DMS53 treated with DMSO at 0.1 percent for 48 hours (cell line): ENCODE measurements around the gene SLC9A4.
"Not testable (repeated sequence)": the region's sequence is repeated elsewhere in the genome, so short reads cannot be mapped to it uniquely, and the experiment has no call there.

ENCODE experiments used
- DNase-seq: peaks from one replicate; lab custom pipeline; 2025; ENCODE audit not compliant: unreplicated experiment; lab: John Stamatoyannopoulos, UW

Gene SLC9A4

DNA sequence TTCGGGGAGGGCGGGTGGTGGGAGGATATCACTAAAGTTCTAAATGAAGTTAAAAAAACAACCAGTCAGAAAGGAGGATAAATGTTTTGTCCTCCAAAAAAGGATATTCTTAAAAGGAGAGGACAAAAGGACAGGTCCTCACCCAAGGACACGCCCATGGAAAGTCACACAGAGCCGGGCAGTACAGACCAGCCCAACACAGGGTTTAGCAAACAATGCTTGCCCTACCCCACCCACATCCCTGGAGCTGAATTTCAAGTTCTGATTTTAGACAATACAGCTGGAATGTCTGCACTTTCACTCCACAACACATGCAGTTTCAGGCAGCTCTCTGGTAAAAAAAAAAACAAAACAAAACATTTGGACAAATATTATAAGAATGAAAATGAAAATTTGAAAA, 67.9 kb downstream of the SLC9A4 start:
- no peak for DNase-seq

DNA sequence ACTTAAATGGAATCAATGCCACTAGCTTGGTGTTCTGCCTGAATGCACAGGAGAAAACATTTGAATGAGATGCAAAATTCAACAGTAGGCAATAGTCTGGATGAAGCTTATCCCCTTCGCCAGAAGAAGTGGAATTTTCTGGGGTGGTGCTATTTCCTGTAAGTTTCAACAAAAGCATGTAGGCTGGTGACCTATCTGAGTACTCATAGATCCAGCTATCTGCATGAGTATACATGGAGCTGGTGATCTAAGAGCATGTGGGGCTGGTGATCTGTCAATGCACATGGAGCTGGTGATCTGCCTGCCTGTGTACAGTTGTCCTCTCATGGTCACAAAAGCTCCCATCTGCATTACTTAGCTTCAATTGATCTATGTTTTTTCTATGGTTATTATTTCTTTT, 71.2 kb downstream of the SLC9A4 start:
- no peak for DNase-seq

DNA sequence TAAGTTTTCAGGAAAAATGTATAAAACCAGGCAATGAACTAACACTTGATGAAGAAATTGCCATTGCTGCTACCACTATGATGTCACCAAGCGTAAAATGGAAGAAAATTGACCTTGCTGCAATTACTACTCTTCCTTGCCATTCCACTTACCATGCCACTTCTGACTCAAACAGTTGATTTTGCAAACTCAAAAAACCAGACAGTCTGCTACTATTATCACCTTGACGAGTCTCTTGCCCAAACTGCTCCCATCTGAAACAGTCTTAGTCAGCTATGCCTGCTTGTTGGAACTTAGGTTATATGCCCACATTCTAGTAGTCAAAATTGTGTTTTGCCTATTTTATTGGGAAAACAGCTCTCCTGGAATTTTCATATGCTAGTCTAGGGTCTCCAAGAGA, 74.4 kb downstream of the SLC9A4 start:
- DNase-seq, result no peak

DNA sequence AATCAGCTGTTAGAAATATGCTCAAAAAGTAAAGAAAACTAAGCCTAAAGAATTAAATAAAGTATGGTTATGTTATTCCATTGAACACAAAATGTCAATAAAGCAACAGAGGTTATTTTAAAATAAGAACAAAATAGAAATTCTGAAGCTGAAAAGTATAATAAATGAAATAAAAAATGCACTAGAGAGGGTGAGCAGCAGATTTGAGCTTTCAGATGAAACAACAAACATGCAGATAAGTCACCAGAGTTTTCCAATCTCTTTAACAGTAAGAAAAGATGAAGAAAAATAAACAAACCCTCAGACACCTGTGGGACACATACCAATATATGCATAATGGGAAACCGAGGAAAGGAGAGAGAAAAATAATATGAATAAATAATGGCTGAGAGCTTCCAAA, 76.0 kb downstream of the SLC9A4 start:
- no peak for DNase-seq

DNA sequence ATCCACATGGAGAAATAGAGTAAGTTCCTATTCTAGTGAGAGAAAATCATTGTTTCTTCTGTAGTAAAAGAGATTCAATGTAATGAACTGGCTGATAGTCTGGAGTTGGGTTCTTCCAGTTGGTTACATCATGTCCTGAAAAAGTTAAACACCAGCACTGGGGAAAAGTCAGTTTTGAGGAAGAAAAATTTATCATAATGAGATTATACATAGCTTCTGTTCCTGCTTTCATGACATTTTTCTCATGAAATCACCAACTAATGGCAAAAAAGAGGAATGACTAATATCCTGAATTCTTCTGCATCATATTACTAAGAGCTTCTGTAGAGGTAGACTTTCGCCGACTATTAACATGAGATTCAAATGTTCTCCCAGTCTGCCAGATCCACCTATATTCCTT, 77.1 kb downstream of the SLC9A4 start:
- no peak for DNase-seq

DNA sequence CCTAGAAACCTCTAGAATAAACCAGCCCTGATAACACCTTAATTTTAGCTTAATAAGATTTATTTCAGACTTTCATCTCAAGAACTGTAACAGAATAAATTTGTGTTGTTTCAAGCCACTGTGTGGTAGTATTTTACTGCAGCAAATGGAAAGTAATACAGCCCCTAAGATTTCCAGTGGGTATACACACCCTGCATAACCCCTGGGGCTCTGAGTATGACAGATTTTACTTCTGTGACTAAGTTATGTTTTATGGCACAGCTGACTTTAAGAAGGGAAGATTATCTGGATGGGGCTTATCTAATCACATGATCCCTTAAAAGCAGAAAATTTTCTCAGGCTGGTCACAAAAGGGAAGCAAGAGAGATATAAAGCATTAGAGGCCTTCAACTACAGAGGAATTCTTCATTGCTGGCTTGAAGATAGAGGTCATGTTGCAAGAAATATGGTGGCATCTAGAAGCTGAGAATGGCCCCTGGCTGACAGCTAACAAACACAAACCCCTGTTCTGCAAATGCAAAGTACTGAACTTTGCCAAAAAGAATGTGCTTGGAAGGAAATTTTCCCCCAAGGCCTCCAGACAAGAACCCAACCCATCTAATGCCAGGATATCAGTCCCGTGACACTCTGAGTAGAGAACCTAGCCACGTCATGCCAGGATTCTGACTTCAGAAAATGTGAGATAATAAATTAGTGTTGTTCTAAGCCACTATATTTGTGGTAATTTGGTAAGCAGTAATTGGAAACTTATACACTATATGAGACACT, 78.5 kb downstream of the SLC9A4 start:
- DNase-seq, result no peak

DNA sequence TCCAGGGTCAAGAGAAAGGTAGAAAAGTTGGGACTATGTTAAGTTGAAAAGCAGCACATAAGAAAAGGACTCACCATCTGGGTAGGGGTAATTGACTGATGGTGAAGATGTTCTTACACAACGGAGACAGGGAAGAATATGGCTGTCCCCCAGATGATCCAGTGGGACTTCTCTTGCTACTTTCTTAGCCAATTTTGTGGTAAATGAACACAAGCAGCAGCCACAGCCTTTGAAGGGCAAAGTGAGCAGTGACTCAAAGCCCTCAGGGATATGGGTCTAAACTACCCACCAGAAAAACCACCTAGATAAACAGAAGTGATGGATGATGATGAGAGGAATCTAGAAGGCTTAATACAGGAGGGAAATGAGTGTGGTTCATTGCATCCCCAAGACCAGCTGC, 80.6 kb downstream of the SLC9A4 start:
- no peak for DNase-seq

DNA sequence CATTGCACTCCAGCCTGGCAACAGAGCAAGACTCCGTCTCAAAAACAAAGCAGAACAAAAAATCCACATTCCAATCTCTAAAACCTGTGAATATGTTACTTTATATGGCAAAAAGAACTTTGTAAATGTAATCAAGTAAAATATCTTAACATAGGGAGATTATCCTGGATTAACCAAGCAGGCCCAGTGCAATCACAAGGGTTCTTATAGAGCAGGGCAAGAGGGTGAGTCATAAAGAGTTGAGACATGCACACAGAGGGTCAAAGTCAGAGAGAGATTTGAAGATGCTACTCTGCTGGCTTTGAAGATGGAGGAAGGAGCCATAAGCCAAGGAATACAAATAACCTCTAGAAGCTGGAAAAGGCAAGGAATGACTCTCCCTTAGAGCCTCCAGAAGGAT, 85.4 kb downstream of the SLC9A4 start:
- no peak for DNase-seq

DNA sequence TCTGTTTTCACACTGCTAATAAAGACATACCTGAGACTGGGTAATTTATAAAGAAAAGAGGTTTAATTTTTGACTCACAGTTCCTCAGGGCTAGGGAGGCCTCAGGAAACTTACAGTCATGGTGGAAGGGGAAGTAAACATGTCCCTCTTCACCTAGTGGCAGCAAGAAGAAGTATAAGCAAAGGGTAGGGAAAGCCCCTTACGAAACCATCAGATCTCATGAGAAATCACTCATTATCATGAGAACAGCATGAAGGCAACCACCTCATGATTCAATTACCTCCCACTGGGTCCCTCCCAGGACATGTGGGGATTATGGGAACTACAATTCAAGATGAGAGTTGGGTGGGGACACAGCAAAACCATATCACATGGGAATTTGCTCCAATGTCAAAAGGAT, 89.5 kb downstream of the SLC9A4 start:
- DNase-seq, result not testable (repeated sequence)

DNA sequence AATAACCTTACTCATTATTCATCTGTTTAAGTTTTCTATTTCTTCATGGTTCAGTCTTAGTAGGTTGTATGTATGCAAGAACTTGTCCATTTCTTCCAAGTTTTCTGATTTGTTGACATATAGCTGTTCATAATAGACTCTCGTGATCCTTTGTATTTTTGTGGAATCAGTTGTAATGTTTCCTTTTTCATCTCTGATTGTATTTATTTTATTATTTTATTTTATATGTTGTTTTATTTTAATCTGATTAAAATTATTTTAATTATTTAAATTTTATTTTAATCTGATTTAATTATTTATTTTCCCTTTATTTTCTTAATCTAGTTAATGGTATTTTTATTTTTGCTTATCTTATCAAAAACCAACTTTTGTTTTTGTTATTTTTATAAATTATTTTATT, 102.9 kb downstream of the SLC9A4 start:
- no peak for DNase-seq

DNA sequence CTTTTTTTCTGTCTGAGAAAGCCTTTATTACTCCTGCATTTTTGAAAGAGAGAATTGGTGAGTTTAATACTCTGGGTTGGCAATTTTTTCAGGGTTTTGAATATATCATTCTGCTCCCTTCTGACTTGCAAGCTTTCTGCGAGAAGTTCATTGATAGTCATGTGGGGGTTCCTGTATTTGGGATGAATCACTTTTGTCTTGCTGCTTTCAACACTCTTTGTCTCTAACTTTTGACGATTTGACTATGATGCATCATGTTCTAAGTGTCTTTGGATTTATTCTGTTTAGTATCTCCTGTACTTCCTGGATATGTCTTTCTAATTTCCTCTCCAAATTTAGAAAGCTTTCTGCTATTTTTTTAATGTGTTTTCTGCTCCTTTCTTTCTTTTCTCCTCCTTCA, 105.3 kb downstream of the SLC9A4 start:
- DNase-seq, result no peak

DNA sequence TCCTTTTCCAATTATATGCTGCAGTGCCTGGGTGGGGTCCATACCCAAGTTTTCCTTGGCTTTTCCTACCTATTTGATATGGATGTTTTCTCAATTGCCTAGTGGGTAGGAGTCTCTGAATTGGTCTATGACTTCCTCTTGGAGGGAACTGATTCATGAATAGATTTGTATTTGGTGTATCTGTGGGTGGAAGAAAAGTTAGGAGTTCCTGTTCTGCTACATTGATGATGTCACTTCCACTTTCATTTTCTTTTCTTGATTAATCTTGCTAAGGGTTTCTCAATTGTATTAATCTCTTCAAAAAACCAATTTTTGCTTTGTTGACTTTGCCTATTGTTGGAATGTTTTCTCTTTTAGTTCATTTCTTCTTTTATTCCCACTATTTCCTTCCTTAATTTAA, 108.9 kb downstream of the SLC9A4 start:
- no peak for DNase-seq

DNA sequence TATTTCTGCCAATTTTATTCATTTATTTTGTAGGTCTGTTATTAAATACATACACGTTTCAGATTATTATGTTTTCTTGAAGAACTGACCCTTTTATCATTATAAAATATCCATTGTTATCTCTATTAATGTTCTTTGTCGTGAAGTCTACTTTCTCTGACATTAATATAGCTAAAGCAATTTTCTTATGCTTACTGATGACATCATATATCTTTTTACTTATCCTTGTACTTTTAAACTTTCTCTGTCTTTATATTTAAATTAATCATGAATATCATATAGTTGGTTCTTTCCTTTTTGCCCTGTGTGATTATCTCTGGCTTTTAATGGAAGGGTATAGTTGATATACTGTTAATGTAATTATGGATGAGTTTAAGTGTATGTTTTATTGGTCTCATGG, 109.8 kb downstream of the SLC9A4 start:
- DNase-seq, result no peak
